Breast epithelium (tissue), 3 donors: ENCODE measurements around the gene SIGLEC5.

Experiments used
- POLR2A ChIP-seq: fragments of 450-650 bp; IDR thresholded peaks from one replicate; pipeline ENCODE4 v1.6.1; 2016; ENCODE audit warnings: antibody characterized with exemption, mild to moderate bottlenecking, moderate library complexity
- POLR2AphosphoS5 ChIP-seq, 3 donors: sonication (generic); formaldehyde crosslinking; IDR thresholded peaks; one replicate each; pipeline ENCODE4 v1.6.1; 2017; ENCODE audit warnings: antibody characterized with exemption in 3 of 3
- TF ChIP-seq, protein P1 (sequence below), 3 donors: fragments of 450-650 bp; IDR thresholded peaks; one replicate each; pipeline ENCODE4 v1.5.1; 2016 to 2017; ENCODE audit warnings: antibody characterized with exemption in 3 of 3, mild to moderate bottlenecking in 3 of 3, moderate library complexity in 3 of 3

GRCh38 chr19:51640386-51640785 lies 10.2 kb upstream of the SIGLEC5 start:
- TF ChIP-seq, protein P1, sequence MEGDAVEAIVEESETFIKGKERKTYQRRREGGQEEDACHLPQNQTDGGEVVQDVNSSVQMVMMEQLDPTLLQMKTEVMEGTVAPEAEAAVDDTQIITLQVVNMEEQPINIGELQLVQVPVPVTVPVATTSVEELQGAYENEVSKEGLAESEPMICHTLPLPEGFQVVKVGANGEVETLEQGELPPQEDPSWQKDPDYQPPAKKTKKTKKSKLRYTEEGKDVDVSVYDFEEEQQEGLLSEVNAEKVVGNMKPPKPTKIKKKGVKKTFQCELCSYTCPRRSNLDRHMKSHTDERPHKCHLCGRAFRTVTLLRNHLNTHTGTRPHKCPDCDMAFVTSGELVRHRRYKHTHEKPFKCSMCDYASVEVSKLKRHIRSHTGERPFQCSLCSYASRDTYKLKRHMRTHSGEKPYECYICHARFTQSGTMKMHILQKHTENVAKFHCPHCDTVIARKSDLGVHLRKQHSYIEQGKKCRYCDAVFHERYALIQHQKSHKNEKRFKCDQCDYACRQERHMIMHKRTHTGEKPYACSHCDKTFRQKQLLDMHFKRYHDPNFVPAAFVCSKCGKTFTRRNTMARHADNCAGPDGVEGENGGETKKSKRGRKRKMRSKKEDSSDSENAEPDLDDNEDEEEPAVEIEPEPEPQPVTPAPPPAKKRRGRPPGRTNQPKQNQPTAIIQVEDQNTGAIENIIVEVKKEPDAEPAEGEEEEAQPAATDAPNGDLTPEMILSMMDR (IDR thresholded peaks at IDR 0.05) = no peak
- TF ChIP-seq POLR2A = no peak
- TF ChIP-seq POLR2AphosphoS5 (IDR thresholded peaks at IDR 0.05) = no peak
